Measurements from ENCODE around the gene RIC3.

The RIC3 gene

DNA sequence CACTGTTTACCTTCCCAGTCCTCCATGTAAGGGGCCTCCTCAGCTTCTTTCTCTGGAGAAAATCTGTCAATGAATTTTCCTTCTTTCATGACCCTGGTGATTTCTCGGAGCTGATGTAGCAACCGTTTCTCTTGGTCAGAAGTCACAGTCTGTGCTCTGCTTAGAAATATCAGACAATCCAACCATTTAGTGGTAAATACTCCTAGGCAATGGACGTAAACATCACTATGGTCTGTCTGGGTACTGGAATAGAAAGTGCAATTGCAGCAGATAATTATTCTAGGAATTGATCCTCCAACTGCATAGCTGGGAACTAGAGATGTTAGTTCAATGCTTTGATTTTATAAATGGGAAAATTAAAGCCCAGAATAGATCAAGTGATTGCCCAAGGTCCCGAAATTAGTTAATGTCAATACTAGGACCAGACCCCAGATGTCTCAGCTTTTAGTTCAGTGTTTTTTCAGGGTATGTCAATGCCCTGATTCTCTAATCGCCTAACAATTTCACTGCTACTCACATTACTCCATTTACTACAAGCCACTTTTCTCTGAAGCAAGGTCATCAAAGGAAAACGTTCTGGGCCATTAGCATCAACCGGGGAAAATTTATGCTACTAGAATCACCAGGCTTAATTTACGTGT, 42.1 kb downstream of the RIC3 start:
- no peak overlapping the region for H3K9ac ChIP-seq (ENCODE audit: low read length)

DNA sequence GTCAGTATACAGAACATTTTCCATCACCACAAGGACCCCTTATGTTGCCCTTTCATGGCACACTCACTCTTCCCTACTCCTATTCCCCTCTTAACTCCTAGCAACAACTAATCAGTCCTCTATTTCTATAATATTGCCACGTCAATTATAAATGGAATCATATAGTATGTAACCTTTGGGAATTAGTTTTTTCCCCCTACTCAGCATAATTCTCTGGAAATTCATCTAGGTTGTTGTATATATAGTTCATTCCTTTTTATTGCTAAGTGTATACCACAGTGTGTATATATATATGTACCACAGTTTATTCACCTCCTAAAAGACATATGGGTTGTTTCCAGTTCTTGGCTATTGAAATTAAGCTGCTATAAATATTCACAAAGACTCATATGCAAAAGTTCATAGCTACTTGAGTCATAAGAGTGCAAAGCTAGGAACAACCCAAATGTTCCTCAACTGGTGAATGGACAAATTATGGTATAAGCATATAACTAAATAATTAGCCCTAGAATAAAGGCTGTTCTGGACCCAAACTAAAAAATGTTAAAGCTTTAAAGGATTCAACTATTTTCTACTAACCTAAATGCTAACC, 46.6 kb downstream of the RIC3 start:
- Histone ChIP-seq H3K36me3 (replicated peaks; ENCODE audit: low read depth, low read length) (no peaks in the 10 kb centered on the region), H3K9ac (ENCODE audit: low read length) (no peak overlapping the region), H3K27me3 (ENCODE audit: low read depth, low read length) (no peaks in the 10 kb centered on the region), H2AFZ (ENCODE audit: low read depth, low read length) (no peak overlapping the region), H4K20me1 (ENCODE audit: insufficient read depth, low read length) (no peaks in the 10 kb centered on the region), H3K4me3 (ENCODE audit: low read length) (no peak overlapping the region), H3K27ac (ENCODE audit: low read length) (no peak overlapping the region), H3K79me2 (ENCODE audit: low read length) (no peaks in the 10 kb centered on the region), H3K9me3 (ENCODE audit: insufficient read depth, low read length) (no peaks in the 10 kb centered on the region), H3K4me1 (ENCODE audit: low read length) (peaks cover under 1% of the 10 kb centered on the region; the same call in 1 of the 2 replicates), H3K4me2 (ENCODE audit: low read length) (no peak overlapping the region)
- TF ChIP-seq, protein P1, sequence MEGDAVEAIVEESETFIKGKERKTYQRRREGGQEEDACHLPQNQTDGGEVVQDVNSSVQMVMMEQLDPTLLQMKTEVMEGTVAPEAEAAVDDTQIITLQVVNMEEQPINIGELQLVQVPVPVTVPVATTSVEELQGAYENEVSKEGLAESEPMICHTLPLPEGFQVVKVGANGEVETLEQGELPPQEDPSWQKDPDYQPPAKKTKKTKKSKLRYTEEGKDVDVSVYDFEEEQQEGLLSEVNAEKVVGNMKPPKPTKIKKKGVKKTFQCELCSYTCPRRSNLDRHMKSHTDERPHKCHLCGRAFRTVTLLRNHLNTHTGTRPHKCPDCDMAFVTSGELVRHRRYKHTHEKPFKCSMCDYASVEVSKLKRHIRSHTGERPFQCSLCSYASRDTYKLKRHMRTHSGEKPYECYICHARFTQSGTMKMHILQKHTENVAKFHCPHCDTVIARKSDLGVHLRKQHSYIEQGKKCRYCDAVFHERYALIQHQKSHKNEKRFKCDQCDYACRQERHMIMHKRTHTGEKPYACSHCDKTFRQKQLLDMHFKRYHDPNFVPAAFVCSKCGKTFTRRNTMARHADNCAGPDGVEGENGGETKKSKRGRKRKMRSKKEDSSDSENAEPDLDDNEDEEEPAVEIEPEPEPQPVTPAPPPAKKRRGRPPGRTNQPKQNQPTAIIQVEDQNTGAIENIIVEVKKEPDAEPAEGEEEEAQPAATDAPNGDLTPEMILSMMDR (IDR thresholded peaks at IDR 0.05; ENCODE audit: low read depth, low read length) = no peak
- no peak for TF ChIP-seq EZH2phosphoT487 (IDR thresholded peaks at IDR 0.05; ENCODE audit: low read depth)

More for the DNA sequence above, 42.1 kb downstream of the RIC3 start:
- H3K4me3 ChIP-seq (ENCODE audit: low read length) = no peak overlapping the region
- TF ChIP-seq, protein P1 (IDR thresholded peaks at IDR 0.05; ENCODE audit: low read depth, low read length) = no peak
- TF ChIP-seq EZH2phosphoT487 (IDR thresholded peaks at IDR 0.05; ENCODE audit: low read depth) = no peak
- no peak overlapping the region for H3K27ac ChIP-seq (ENCODE audit: low read length)
- no peaks in the 10 kb centered on the region for H3K36me3 ChIP-seq (replicated peaks; ENCODE audit: low read depth, low read length)
- H2AFZ ChIP-seq (ENCODE audit: low read depth, low read length) = no peak overlapping the region
- no peaks in the 10 kb centered on the region for H3K9me3 ChIP-seq (ENCODE audit: insufficient read depth, low read length)
- H3K4me1 ChIP-seq (ENCODE audit: low read length) = peaks cover 8% of the 10 kb centered on the region
- no peaks in the 10 kb centered on the region for H3K79me2 ChIP-seq (ENCODE audit: low read length)
- no peak overlapping the region for H3K4me2 ChIP-seq (ENCODE audit: low read length)
- no peaks in the 10 kb centered on the region; the same call in 1 of the 2 replicates for H3K27me3 ChIP-seq (ENCODE audit: low read depth, low read length)
- no peaks in the 10 kb centered on the region for H4K20me1 ChIP-seq (ENCODE audit: insufficient read depth, low read length)

DNA sequence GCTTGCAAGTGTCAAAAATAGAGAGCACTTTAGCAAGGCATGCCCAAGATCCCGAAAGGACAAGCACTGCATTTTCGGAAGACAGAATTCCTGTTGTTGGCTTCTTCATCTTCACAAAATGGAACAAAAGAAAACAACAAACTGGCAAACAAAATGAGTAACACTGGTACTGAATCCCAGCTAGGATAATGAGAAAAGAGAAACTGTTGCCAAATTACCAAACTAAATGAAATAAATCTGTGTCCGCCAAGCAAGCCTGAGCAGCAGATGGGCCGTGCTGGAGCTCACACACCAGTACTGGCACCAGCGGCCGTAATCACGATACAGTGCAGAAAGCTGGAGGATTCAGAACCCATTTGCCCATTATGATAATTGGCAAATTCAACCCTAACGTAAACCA, 57.2 kb downstream of the RIC3 start:
- no peaks in the 10 kb centered on the region for H4K20me1 ChIP-seq (ENCODE audit: insufficient read depth, low read length)
- H3K4me1 ChIP-seq (ENCODE audit: low read length) = no peaks in the 10 kb centered on the region
- TF ChIP-seq, protein P1 (IDR thresholded peaks at IDR 0.05; ENCODE audit: low read depth, low read length) = no peak
- no peak for TF ChIP-seq EZH2phosphoT487 (IDR thresholded peaks at IDR 0.05; ENCODE audit: low read depth)
- no peak overlapping the region for H3K27ac ChIP-seq (ENCODE audit: low read length)
- H3K4me2 ChIP-seq (ENCODE audit: low read length) = no peak overlapping the region
- no peak overlapping the region for H2AFZ ChIP-seq (ENCODE audit: low read depth, low read length)
- peaks cover 24% of the 10 kb centered on the region for H3K27me3 ChIP-seq (ENCODE audit: low read depth, low read length)
- peaks cover 5% of the 10 kb centered on the region; the same call in 1 of the 2 replicates for H3K9me3 ChIP-seq (ENCODE audit: insufficient read depth, low read length)
- H3K4me3 ChIP-seq (ENCODE audit: low read length) = no peak overlapping the region
- H3K9ac ChIP-seq (ENCODE audit: low read length) = no peak overlapping the region
- H3K79me2 ChIP-seq (ENCODE audit: low read length) = no peaks in the 10 kb centered on the region
- H3K36me3 ChIP-seq (replicated peaks; ENCODE audit: low read depth, low read length) = no peaks in the 10 kb centered on the region

DNA sequence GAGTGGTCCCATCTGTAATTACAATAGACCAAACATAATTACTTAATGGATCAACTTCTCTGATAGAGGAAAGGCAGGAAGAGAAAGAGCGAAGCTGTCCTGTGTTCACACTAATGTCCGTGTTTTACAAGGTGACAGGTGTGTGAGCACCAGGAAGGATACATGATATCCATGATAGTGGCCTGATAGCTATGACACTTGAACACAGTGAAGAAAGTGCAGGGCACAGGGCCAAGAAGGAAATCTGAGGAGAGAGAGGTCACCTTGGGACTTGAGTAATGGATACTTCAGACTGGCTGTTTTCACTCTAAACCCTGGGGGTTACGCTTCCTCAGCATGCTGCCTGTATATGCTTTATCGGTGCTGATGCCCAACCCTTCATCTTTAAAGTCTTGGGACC, 58.4 kb downstream of the RIC3 start:
- no peaks in the 10 kb centered on the region for H4K20me1 ChIP-seq (ENCODE audit: insufficient read depth, low read length)
- H3K36me3 ChIP-seq (replicated peaks; ENCODE audit: low read depth, low read length) = no peaks in the 10 kb centered on the region
- peaks cover 27% of the 10 kb centered on the region for H3K27me3 ChIP-seq (ENCODE audit: low read depth, low read length)
- no peaks in the 10 kb centered on the region for H3K79me2 ChIP-seq (ENCODE audit: low read length)
- TF ChIP-seq EZH2phosphoT487 (IDR thresholded peaks at IDR 0.05; ENCODE audit: low read depth) = no peak
- TF ChIP-seq, protein P1 (IDR thresholded peaks at IDR 0.05; ENCODE audit: low read depth, low read length) = no peak
- H3K9ac ChIP-seq (ENCODE audit: low read length) = no peak overlapping the region
- no peak overlapping the region for H3K27ac ChIP-seq (ENCODE audit: low read length)
- no peak overlapping the region for H3K4me3 ChIP-seq (ENCODE audit: low read length)
- H2AFZ ChIP-seq (ENCODE audit: low read depth, low read length) = no peak overlapping the region
- no peaks in the 10 kb centered on the region for H3K4me1 ChIP-seq (ENCODE audit: low read length)
- no peak overlapping the region for H3K4me2 ChIP-seq (ENCODE audit: low read length)
- H3K9me3 ChIP-seq (ENCODE audit: insufficient read depth, low read length) = peaks cover 5% of the 10 kb centered on the region; the same call in 1 of the 2 replicates
